NCI-H2029 (cell line): ENCODE data around the gene PARVB.

Experiments used
- DNase-seq: peaks from one replicate; lab custom pipeline; 2025; lab: John Stamatoyannopoulos, UW

PARVB gene

DNA sequence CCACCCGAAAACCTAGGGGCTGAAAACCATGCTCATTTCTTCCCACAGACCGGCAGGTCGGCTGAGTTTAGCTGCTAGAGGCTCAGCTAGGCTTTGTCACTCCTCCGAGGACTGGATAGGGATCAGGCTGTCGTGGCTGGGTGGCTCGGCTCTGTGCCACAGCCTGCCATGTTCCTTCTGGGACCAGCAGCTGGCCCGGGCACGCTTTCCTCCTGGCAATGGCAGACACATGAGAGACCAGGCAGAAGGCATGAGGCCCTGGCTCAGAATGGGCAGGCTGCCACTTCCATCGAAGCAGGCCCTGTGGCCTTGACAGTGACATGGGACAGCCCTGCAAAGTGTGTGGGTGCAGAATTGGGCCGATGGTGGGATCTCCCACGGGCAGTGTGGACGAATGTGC is 177.6 kb downstream of the PARVB start:
- no peak for DNase-seq

DNA sequence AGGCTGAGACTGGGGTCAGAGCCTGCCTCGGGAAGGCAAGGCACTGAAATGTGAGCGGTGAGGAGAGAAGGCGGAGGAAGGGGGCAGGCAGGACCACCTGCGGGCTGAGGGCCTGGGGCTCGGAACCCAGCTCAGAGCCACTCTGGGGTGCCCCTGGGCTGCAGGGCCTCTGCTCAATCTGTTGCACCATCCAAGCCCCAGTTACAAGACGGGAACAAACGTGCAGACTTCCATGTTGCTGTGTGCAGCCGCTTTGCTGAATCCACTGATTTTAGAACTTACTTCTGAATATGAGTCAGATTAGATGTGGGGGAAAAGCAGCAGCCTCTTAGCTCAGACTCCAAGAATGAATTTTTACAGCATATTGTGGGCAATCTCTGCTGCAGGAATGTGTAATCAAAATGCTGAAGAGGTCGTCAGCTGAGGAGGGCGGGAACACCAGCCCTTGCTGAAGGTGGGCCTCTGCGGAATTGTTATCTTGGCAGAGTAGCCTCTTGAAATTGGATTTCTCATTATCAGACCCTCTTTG is 178.2 kb downstream of the PARVB start:
- DNase-seq = no peak

DNA sequence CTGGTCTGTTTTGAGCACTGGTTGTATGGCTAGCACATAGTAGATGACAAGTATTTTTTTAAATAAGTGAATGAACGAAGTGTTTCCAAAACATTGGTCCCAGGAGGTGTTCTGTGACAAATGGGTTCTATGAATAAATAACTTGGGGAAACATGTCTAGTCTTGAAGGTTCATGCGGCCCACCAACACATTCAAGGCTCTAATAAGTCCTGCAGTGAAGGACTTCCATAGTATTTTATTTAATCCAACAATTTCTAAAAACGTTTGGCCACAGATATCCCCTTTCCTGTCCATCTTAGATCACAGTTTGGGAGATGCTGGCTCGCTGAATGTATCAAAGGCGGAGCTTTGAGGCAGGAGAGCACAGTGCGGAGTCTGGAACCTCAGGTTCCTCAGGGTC is 179.1 kb downstream of the PARVB start:
- no peak for DNase-seq

DNA sequence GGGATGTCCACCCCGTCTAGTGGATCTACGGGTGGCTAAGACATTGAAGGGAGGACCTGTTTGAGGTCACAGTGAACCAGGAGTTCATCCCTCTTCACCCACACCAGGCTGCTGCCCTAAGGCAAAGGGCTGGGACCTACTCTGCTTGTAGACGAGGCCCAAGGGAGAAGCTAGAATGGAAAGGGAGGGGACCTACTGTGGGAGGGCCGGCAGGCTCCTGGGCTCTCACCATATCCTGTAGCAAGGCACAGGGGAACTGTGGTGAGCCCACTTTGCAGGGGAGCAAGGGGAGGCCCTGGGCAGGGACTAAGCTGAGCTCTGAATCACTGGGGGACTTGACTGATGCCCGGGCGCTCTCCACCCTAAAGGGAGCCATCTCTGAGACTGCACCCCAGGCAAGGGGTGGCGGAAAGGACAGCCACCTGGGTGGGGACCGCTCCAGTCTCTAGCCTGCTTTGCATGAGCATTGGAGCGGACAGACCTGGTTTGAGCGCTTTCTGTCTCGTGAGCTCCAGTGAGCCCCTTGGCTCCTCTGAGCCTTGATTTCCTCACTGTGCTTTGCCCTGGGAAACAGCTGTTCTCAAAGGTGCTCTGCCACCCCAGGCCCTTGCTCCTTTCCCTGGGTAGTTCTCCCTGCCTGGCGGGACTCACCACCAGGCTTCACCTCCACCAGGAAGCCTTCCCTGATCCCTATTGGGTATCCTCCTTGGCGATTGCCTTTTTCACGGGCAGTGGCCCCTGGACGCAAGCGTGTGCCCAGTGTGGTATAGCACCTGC is 180.8 kb downstream of the PARVB start:
- DNase-seq = no peak

DNA sequence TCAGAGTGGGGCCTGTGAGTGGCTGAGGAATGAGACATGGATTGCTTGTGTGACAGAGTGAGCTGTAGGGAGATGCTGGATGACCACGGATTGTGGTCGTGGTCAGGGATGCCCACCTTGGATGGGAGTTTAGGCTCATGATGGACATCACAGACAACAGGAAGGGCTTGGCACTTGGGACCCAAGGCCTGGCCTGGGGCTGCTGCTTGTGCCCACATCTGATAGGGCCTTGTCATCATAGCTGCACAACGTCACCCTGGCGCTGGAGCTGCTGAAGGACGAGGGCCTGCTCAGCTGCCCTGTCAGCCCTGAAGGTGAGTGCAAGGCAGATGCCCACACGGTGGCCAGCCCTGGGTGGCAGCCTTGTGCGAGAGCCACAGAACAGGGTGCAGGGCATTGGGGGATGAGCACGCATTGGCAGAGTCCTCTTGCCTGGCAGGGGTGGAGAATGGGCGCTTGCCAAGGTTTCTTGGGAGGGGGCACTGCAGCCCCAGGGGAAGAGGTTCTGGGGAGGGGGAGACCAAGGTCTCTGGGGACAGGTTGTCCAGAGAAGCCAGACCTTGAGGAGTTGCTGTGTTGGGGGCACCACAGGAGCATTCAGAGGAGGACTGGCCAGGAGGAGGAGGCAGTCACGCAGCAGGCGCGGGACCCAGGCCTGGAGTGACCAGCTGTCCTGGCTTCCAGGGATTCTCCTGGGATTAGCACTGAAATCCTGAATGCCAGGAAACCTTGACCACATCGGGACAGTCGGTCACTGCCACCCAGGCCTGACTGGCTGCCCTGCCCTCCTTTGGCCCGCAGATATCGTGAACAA is 181.6 kb downstream of the PARVB start:
- DNase-seq = no peak

DNA sequence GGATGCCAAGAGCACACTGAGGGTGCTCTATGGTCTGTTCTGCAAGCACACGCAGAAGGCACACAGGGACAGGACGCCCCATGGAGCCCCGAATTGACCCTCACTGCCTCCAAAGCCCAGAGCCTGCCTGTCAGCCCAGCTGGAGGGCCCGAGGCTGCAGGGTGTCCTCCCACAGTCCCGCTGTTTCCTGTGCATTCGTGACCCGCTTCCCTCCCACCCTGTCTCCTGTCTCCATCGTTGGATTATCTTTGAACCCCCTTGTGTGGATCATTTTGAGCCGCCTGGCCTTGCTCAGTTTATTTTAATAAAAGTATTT is 182.2 kb downstream of the PARVB start:
- no peak for DNase-seq

DNA sequence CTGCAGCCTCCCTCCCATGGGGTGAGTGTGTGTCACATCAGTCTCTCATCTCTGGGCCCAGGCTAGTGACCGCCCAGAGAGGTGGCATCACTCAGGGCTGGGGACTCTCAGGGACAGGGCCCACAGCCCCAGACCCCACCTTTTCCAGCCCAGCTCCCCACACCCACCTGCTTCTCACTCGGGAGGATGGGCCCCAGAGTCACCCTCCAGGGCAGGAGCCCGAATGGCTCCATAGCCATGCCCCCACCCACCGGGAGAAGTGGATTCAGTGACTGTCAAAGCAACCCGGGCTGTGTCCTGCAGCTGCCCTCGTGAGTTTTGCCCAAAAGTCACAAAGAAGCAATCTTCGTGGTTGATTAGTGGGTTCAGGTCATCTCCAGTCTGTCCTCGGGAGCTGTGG is 182.6 kb downstream of the PARVB start:
- DNase-seq = no peak

DNA sequence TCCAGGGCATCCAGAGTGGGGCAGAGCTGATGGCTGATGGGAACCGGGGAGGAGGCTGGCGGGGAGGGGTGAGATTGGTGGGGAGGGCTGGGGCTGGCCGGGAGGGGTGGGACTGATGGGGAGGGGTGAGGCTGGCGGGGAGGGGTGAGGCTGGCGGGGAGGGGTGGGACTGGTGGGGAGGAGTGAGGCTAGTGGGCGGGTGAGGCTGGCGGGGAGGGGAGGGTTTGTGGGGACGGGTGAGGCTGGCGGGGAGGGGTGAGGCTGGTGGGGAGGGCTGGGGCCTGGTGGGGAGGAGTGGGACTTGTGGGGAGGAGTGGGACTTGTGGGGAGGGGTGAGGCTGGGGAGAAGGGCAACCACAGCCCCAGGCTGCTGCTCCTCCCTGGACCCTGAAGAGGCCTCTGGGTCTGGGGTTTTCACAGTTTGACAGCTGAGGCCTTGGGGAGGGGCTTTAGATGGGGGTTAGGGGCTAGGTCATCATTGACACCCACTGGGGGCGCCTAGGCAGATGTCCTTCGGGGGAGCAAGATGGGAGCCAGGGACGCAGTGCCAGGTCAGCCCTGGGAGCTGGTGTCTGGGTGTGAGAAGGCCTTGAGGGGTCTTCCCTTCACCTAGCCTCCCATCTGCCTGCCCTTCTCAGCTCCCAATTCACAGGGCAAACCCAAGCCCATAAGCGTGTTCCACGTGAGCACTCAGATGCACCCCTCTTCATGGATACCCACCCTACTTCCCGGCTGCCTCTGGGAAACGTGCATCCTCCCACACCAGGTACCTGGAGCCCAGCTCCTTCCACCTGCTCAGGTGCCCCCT is 183.3 kb downstream of the PARVB start:
- DNase-seq = no peak

DNA sequence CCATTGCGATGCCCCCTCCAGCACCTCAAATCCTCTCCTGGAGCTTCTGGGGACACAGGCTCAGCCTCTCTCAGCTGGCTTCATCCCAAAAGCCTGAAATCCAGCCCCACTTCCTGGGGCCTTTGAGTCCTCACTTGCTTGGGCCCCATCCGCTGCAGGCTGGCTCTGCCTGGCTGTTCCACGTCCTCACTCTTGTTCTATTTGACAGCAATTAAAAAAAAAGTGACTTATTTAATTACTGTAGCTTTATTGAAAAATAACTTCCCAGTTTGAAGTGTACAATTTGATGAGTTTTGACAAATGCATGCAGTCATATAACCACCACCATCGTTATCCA is 183.8 kb downstream of the PARVB start:
- DNase-seq = no peak

DNA sequence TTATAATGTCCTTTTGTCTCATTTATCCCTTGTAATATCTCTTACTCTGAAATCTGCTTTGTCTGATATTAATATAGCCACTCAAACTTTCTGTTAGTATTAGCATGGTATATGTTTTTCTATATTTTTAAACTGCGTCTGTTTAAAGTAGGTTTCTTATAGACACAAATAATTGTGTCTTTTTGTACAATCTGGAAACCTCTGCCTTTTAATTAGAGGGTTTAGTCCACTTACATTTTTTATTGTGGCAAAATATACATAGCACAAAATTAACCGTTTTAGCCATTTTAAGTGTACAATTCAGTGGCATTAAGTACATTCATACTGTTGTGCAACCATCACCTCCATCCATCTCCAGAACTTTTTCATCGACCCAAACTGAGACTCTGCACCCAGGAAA is 185.2 kb downstream of the PARVB start:
- DNase-seq = no peak

DNA sequence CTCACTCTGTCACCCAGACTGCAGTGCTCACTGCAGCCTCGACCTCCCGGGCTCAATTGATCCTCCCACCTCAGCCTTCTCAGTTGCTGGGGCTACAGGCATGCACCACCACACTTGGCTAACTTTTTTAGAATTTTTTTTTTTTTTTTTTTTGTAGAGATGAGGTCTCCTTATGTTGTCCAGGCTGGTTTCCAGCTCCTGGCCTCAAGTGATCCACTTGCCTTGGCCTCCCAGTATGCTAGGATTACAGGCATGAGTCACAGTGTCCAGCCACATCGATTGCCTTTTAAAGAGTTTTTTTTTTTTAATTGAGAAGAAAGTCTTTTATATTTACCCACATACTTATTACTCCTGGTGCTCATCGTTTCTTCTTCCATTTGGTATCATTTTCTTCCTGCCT is 186.6 kb downstream of the PARVB start:
- DNase-seq = no peak

DNA sequence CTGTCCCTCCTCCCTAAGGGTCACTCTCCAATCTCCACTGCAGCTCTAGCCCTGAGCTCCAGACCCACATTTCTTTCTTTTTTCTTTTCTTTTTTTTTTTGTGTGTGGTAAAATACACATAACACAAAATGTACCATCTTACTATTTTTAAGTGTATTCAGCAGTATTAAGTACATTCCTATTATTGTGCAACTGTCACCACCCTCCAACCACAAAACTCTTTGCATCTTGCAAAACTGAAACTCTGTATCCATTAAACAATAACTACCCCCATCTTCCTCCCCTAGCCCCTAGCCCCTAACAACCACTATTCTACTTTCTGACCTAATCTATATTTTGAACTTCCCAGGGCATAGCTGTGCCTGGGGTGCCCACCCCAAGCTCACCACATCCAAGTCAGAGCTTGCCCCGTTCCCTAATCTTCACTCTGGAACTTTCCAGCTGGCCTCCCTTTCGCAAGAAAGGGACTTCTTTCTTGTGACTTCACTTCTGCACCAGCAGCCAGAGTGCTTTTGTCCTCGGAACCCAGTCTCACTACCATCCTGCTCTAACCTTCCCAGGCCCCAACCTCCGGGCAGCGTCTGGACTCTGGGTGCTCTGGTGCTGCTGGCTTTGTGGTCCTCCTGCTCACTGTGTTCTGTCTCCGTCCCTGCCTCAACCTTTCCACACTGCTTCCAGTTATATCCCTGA is 187.3 kb downstream of the PARVB start:
- DNase-seq = no peak

DNA sequence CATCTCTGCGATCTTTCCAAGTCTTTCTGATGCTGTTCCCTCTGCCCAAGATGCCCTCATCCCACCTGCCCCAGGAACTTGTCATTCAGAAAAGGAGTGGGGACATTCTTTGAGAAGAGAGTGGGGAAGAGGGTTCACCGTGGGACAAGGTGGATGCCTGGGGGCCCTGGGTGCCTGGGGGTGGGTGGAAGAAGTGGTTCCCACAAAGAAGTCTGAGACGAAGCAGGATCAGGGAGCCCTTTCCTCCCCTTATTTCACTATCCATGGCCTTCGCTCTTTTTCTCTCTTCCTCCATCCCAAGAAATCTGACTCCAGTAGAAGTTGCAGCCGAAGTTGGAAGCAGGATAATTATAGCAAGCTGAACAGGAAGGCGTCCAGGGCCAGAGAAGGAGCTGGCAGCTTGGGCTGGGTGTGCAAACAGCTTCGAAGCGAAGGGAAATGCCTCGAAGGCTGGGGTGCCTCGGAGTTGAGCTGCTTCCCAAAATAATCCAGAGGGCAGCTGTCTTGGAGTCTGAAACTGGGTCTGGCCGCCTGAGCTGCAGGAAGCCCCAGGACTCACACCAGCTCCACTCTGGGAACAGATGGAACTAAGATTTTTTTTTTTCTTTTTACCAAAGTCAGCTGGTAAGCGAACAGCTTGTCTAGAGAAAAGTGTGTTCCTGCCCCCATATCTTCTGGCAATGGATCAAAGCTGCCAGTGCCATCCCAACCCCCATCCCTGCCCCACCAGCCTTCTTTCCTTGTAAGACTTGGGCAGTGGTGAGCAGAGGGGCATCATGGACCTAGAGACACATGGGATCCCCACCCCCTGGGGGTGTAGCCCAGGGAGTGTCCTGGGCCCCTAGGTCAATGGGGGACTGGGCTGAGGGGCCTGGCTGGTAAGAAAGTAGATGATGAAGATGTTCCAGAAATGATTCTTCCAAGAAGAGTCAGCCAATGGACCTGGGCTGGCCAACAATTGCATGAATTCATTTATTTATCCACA is 188.1 kb downstream of the PARVB start:
- DNase-seq = no peak

DNA sequence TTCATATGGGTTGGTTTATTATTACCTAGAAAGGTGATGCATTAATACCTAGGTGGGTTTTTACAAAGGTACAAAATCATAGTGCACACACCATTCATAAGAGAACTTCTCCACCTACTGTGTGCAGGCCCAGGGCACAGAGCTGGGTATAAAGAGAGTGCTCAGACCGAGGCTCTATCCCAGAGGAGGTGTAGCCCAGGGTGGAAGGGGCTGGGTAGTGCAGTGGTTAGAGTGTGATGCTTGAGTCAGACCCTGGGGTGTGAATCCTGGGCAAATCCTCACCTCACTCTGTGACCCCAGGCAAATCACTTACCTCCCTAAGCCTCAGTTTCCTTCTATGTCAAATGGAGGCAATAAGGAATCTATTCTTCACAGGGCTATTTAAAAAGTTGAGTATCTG is 188.8 kb downstream of the PARVB start:
- DNase-seq = no peak

DNA sequence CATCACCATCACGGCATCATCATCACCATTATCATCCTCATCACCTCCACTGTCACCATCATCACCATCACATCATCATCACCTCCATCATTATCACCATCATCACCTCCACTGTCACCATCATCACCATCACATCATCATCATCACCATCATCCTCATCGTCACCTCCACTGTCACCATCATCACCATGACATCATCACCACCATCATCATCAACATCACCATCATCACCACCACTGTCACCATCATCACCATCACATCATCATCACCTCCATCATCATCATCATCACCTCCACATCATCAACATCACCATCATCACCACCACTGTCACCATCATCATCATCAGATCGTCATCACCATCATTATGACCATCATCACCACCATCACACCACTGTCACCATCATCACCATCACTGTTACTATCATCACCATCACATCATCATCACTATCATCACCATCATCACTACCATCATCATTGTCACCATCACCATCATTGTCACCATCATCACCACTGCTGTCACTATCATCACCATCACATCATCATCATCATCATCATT is 189.5 kb downstream of the PARVB start:
- no peak for DNase-seq

DNA sequence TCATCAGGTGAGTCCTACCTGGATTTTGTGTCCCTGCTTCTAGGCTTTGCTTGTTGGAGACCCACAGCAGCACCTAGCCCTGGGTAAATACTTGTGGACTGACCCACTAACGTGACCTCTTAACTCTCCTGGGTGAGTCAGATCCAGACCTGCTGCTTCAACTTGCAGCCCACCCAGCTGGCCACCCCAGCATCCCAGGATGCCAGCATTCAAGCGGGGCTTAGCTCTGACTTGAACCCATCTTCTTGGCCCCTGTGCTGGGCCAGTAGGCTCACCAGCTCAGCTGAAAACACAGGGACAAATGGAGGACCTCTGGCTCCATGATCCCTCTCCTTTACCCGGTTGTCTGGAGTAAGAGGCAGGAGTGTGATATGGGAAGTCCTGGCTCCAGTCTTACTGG is 190.1 kb downstream of the PARVB start:
- no peak for DNase-seq

DNA sequence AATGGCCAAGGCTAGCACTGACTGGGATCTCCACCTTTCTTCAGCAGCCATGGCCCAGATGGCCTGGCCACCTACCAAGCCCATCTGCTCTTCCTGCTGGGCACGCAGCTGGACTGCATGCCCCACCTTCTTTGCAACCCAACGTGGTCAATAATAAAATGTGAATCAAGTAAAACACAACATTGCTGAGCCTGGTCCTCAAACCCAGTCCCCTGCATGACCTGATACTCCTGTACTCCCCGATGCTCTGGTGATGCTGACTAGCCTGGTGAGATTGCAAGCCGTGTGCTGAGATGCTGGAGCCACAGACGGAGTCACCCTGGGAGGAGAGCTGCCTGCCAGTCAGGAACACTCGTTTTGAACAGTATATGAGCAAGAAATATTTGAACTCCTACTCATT is 190.7 kb downstream of the PARVB start:
- no peak for DNase-seq

DNA sequence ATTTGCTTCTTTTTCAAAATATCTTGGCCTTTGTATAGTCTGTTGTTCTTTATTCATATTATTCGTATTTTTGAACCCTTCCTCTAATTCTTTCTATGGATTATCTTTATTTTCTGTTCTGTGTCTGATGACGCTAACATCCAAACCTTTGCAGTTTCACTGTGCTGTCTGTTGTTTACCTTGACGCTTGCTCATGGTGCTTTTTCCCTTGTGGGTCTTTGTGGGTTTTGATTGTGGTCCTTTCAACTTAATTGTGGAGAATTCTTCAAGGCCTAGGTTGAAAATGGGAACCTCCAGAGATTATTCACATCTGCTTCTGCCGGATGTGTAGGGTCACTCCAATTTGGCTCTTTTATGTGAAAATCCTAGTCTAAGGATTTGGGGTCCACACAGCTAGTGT is 191.2 kb downstream of the PARVB start:
- DNase-seq = no peak

DNA sequence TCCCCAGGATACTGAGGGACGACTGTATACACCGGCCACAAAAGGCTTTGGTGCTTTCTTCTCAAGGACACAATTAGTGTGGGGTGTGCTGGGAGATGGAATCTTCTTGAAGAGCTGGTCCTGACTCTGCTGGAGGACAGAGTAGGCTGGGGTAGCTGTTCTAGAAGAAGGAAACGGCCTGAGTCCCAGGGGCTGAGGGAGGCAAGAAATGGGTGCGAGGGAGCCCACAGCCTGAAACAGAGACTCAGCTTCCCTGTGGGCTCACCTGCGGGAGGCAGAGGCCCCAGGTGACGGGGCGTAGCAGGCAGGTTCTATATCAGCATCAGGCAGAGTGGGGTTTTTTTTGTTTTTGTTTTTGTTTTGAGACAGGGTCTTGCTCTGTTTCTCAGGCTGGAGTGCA is 193.2 kb downstream of the PARVB start:
- DNase-seq = no peak

DNA sequence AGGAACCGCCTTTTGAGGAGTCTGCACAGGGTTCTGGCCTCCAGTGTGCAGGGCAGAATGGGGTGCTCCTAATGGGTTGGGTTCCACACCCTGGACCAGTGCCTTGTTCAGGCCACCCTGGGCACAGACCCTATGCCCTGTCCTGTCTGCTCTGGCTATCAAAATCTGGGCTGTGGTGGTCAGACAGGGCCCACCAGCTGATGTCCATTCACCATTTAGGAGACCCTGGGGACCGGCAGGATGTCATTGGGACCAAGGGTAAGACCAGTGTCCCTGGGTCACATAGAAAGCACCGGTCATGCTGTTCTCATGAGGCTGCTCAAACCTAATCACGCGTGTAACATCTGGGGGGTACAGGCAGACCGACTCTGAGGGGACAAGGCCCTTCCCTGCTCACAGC is 194.0 kb downstream of the PARVB start:
- DNase-seq = no peak
